Astrocyte of the spinal cord (primary cell): ENCODE results near the gene SH3RF1.

ENCODE experiments used
- DNase-seq: peaks from one replicate; pipeline ENCODE4 v3.0.0; 2011; ENCODE audit warnings: low read depth, low spot score
- H3K4me3 ChIP-seq: 2 replicates; pipeline ENCODE4 v1.5.1; 2011; ENCODE audit warnings: low read depth, mild to moderate bottlenecking, low read length, moderate library complexity
- in situ Hi-C: cut with HindIII; loops from 2 replicates; pipeline ENCODE4 v1.10.0; 2017; ENCODE audit warnings: low sequenced_read_pairs
- TF ChIP-seq, protein P1 (sequence below): IDR thresholded peaks from 2 replicates; pipeline ENCODE4 v1.5.1; 2012; ENCODE audit warnings: low read depth, mild to moderate bottlenecking, low read length, inconsistent platforms

The SH3RF1 gene

DNA sequence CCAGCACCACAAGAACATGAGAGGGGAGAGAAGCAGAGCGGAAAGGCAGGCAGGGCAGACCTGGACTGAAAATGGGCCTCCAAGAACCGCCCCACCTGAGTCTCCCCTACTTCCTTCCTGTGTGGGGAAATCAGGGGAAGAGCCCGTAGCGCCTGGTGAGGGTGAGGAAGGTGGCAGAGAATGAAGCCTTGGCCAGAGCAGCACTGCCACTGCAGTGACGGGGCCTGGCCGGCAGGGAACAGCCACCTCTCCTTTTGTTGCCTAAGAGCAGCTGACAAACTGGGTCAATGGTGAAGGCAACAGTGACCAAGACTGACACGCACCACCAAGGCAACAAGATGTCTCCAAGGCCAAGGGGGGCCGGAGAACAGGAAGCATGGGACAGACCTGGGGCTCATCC, 202.3 kb downstream of the SH3RF1 start:
- no peak for DNase-seq
- in situ Hi-C loops = no loop called here
- TF ChIP-seq, protein P1, sequence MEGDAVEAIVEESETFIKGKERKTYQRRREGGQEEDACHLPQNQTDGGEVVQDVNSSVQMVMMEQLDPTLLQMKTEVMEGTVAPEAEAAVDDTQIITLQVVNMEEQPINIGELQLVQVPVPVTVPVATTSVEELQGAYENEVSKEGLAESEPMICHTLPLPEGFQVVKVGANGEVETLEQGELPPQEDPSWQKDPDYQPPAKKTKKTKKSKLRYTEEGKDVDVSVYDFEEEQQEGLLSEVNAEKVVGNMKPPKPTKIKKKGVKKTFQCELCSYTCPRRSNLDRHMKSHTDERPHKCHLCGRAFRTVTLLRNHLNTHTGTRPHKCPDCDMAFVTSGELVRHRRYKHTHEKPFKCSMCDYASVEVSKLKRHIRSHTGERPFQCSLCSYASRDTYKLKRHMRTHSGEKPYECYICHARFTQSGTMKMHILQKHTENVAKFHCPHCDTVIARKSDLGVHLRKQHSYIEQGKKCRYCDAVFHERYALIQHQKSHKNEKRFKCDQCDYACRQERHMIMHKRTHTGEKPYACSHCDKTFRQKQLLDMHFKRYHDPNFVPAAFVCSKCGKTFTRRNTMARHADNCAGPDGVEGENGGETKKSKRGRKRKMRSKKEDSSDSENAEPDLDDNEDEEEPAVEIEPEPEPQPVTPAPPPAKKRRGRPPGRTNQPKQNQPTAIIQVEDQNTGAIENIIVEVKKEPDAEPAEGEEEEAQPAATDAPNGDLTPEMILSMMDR = no peak
- H3K4me3 ChIP-seq = no peak overlapping the region

GRCh38 chr4:169066934-169067333, 203.8 kb downstream of the SH3RF1 start:
- in situ Hi-C loops = no loop called here
- no peak for DNase-seq
- TF ChIP-seq, protein P1 = no peak
- no peak overlapping the region for H3K4me3 ChIP-seq

GRCh38 chr4:169064296-169064695, 206.5 kb downstream of the SH3RF1 start:
- in situ Hi-C loops = no loop called here
- TF ChIP-seq, protein P1 = no peak
- H3K4me3 ChIP-seq = no peak overlapping the region
- no peak for DNase-seq

DNA sequence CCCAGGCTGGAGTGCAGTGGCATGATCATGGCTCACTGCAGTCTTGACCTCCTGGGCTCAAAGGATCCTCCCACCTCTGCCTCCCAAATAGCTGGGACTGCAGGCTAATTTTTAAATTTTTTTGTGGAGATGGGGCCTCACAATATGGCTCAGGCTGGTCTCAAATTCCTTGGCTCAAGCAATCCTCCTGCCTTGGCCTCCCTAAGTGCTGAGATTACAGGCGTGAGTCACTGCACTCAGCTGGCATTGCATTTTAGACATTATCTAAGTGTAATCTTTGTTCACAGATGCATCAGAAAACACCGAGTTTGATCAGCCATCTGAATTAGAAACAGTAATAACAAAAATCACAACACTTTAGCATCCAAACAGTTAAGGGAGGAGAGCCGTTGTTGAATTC, 207.3 kb downstream of the SH3RF1 start:
- TF ChIP-seq, protein P1 = no peak
- in situ Hi-C loops = no loop called here
- no peak overlapping the region for H3K4me3 ChIP-seq
- no peak for DNase-seq

- no peak overlapping the region for H3K4me3 ChIP-seq
- in situ Hi-C loops = no loop called here
- TF ChIP-seq, protein P1 = no peak
- no peak for DNase-seq
These were observed 207.9 kb downstream of the SH3RF1 start for GRCh38 chr4:169062897-169063244.

DNA sequence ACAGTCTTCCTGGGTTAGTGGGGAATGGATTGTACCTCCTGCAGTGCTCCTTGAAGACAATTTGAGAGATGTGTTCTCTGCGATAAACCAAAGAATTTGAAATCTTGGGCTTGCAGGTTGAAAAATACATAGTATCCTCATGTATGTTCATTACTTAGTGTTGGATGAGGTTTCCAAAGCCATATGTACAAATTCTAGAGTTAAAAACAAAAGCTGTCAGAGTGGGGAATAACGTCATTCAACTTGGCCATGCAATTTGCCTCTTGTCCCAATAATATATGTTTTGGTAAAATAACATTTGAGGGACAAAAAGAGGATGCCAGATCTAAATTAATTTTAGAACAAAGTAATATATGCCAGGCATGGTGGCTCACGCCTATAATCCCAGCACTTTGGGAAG, 209.4 kb downstream of the SH3RF1 start:
- TF ChIP-seq, protein P1 = no peak
- H3K4me3 ChIP-seq = no peak overlapping the region
- in situ Hi-C loops = no loop called here
- DNase-seq = no peak

GRCh38 chr4:169060391-169061091, 210.2 kb downstream of the SH3RF1 start:
- no peak for DNase-seq
- in situ Hi-C loops = no loop called here
- H3K4me3 ChIP-seq = no peak overlapping the region
- TF ChIP-seq, protein P1 = no peak
